Loucy (cell line): ENCODE results near the gene RAI1.

Source experiments
- H2AFZ ChIP-seq: fragments of 200-600 bp; sonication (generic); 2 replicates; pipeline ENCODE4 v1.6.0; 2016; ENCODE audit warnings: antibody characterized with exemption, mild to moderate bottlenecking, low read length, moderate library complexity
- H3F3A ChIP-seq: fragments of 200-600 bp; 2 replicates; pipeline ENCODE4 v1.6.0; 2016; ENCODE audit warnings: antibody characterized with exemption, low read depth, mild to moderate bottlenecking
- H3K27me3 ChIP-seq: fragments of 200-600 bp; sonication (generic); 2 replicates; pipeline ENCODE4 v1.6.1; 2014; ENCODE audit warnings: low read length, mild to moderate bottlenecking; ENCODE audit not compliant: insufficient read depth, poor library complexity, severe bottlenecking
- H3K36me3 ChIP-seq: fragments of 200-600 bp; sonication (generic); 2 replicates; pipeline ENCODE4 v1.6.1; 2016; ENCODE audit warnings: low read length; ENCODE audit not compliant: insufficient read depth
- H3K4me1 ChIP-seq: fragments of 200-600 bp; sonication (generic); 2 replicates; pipeline ENCODE4 v1.5.1; 2014; ENCODE audit warnings: low read length, mild to moderate bottlenecking; ENCODE audit not compliant: insufficient read depth, poor library complexity, severe bottlenecking
- H3K4me2 ChIP-seq: fragments of 200-600 bp; sonication (generic); 2 replicates; pipeline ENCODE4 v1.6.0; 2014; ENCODE audit warnings: antibody characterized with exemption, low read length, low read depth, mild to moderate bottlenecking; ENCODE audit not compliant: poor library complexity, severe bottlenecking
- H3K4me3 ChIP-seq: fragments of 200-600 bp; sonication (generic); 2 replicates; pipeline ENCODE4 v1.5.1; 2014; ENCODE audit warnings: low read length, mild to moderate bottlenecking, mixed read lengths; ENCODE audit not compliant: poor library complexity, severe bottlenecking
- H3K79me2 ChIP-seq: fragments of 200-600 bp; sonication (generic); 2 replicates; pipeline ENCODE4 v1.6.1; 2014; ENCODE audit warnings: low read length; ENCODE audit not compliant: insufficient read depth
- H3K9ac ChIP-seq: fragments of 200-600 bp; sonication (generic); 2 replicates; pipeline ENCODE4 v1.6.0; 2014; ENCODE audit warnings: mild to moderate bottlenecking, low read depth, low read length, moderate library complexity; ENCODE audit not compliant: poor library complexity, severe bottlenecking
- H3K9me2 ChIP-seq: fragments of 200-600 bp; sonication (generic); replicated peaks from 2 replicates; pipeline ENCODE4 v1.6.1; 2016; ENCODE audit warnings: low read depth, low read length, mixed read lengths
- H3K9me3 ChIP-seq: fragments of 200-600 bp; sonication (generic); 2 replicates; pipeline ENCODE4 v1.6.1; 2014; ENCODE audit warnings: mild to moderate bottlenecking, antibody characterized with exemption, low read length, low read depth; ENCODE audit not compliant: insufficient read depth
- H4K20me1 ChIP-seq: fragments of 200-600 bp; sonication (generic); 2 replicates; pipeline ENCODE4 v1.6.0; 2014; ENCODE audit warnings: antibody characterized with exemption, low read length, mild to moderate bottlenecking; ENCODE audit not compliant: insufficient read depth, poor library complexity, severe bottlenecking
- EZH2phosphoT487 ChIP-seq: fragments of 200-600 bp; IDR thresholded peaks from 2 replicates; pipeline ENCODE4 v1.6.1; 2018; ENCODE audit warnings: antibody characterized with exemption, mild to moderate bottlenecking, moderate library complexity, borderline replicate concordance
- TF ChIP-seq, protein P1 (sequence below): fragments of 200-600 bp; sonication (generic); conservative IDR thresholded peaks from 2 replicates; pipeline ENCODE4 v1.5.1; 2014; ENCODE audit warnings: mild to moderate bottlenecking, antibody characterized with exemption, low read length

Gene RAI1

DNA sequence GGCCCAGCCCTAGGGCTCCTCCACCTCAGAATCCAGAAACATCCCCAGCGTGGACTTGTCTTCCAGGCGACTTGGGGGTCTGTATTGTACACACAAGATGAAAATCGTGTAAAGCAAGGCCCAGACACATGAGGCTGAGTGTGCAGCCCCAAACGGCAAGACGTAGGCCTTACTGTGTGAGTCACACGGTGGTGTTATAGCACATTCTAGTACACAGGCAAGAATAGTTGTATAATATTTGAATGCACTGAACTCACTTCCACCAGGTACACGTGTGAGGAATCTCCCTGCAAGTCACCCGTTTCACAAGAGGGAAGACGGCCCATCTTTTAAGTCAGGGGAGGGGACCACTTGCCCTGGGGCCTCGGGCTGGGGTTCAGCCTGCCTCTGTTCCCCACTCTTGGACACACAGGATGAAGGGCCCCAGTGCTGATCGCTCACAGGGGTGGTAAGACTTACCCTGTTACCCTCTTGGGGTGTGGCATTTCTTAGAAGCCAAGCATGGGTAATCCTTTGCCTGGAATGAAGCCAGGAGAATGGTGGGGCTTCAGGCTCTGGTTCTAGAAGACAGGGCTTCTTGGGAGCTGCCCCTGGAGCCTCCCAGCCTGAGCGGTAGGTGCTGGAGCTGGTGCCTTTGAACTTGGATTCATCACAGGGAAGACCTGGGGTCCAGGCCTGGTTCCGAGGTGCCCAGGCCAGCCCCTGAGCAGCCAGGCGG lies 84.3 kb downstream of the RAI1 start:
- H2AFZ ChIP-seq: no peak overlapping the region
- H3K9me3 ChIP-seq: no peaks in the 10 kb centered on the region
- peaks cover 16% of the 10 kb centered on the region; the same call in 1 of the 2 replicates for H3K36me3 ChIP-seq
- peak overlapping the region; percentile 61 for H3K9ac ChIP-seq
- no peaks in the 10 kb centered on the region for H3K27me3 ChIP-seq
- H3K4me1 ChIP-seq: peaks cover 96% of the 10 kb centered on the region
- H3K4me3 ChIP-seq: no peak overlapping the region
- TF ChIP-seq EZH2phosphoT487: no peak
- TF ChIP-seq, protein P1, sequence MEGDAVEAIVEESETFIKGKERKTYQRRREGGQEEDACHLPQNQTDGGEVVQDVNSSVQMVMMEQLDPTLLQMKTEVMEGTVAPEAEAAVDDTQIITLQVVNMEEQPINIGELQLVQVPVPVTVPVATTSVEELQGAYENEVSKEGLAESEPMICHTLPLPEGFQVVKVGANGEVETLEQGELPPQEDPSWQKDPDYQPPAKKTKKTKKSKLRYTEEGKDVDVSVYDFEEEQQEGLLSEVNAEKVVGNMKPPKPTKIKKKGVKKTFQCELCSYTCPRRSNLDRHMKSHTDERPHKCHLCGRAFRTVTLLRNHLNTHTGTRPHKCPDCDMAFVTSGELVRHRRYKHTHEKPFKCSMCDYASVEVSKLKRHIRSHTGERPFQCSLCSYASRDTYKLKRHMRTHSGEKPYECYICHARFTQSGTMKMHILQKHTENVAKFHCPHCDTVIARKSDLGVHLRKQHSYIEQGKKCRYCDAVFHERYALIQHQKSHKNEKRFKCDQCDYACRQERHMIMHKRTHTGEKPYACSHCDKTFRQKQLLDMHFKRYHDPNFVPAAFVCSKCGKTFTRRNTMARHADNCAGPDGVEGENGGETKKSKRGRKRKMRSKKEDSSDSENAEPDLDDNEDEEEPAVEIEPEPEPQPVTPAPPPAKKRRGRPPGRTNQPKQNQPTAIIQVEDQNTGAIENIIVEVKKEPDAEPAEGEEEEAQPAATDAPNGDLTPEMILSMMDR: no peak
- peak overlapping the region; percentile 78 for H3K4me2 ChIP-seq
- no peaks in the 10 kb centered on the region for H3K9me2 ChIP-seq
- H4K20me1 ChIP-seq: peaks cover 27% of the 10 kb centered on the region
- peaks cover 25% of the 10 kb centered on the region for H3F3A ChIP-seq
- peaks cover 84% of the 10 kb centered on the region for H3K79me2 ChIP-seq

DNA sequence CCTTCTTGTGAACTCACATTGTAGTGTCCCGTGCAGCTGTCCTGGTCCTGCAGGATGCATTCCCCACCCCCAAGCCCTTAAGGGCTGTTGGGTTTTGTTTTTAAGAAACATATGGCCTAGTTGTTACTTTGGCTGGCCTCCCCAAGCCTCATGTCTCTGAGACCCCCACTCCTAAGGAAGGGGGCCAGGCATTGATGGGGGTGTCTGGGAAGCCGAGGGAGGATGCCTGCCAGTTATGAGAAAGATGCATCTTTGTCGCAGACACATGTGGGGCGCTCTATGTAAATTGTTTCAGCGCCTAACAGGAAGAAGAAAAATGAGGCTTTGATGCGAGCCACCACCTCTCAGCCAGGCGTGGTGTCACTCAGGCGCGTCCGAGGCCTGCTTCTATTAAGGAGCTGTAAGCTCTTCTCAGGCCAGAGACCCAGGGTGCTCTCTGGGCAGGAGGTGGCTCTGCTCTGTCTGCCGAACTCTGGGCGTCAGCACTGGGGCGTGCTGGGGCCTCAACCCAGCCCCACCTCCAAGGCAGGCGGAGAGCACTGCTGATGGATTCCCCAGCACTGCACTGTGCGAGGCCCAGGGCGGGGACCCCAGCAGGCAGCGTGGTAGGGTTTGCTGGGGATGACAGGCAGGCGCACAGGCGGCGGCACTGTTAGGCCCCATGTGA lies 85.0 kb downstream of the RAI1 start:
- H3K9ac ChIP-seq: peak overlapping the region; percentile 61
- peaks cover 27% of the 10 kb centered on the region for H4K20me1 ChIP-seq
- no peaks in the 10 kb centered on the region for H3K9me3 ChIP-seq
- H2AFZ ChIP-seq: no peak overlapping the region
- no peaks in the 10 kb centered on the region for H3K27me3 ChIP-seq
- H3F3A ChIP-seq: peaks cover 25% of the 10 kb centered on the region
- H3K4me3 ChIP-seq: no peak overlapping the region
- peaks cover 16% of the 10 kb centered on the region; the same call in 1 of the 2 replicates for H3K36me3 ChIP-seq
- peaks cover 84% of the 10 kb centered on the region for H3K79me2 ChIP-seq
- peak overlapping the region; percentile 13 for H3K4me2 ChIP-seq
- H3K4me1 ChIP-seq: peaks cover 94% of the 10 kb centered on the region
- TF ChIP-seq, protein P1: no peak
- TF ChIP-seq EZH2phosphoT487: no peak
- H3K9me2 ChIP-seq: no peaks in the 10 kb centered on the region

DNA sequence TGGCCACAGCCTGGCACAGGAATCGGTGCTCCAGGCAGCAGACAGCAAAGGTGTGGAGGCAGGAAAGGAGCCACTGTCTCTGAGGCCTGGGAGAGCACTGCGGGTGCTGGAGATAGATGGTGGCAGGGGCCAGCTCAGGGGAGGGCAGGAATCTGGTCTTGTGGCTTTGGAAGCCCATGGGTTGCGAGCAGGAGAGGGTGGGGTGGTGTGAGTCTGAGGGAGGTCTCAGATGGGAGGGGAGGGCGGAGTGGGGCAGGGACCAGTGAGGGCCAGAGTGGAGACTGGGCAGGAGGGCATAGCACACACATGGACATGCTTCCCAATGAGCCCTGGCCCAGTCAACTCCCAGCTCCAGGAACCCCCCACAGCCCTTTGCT lies 85.5 kb downstream of the RAI1 start:
- H3K9me2 ChIP-seq: no peaks in the 10 kb centered on the region
- no peak overlapping the region for H3K4me3 ChIP-seq
- H3K9ac ChIP-seq: peak overlapping the region; percentile 36
- peaks cover 16% of the 10 kb centered on the region; the same call in 1 of the 2 replicates for H3K36me3 ChIP-seq
- TF ChIP-seq, protein P1: no peak
- TF ChIP-seq EZH2phosphoT487: no peak
- no peaks in the 10 kb centered on the region for H3K9me3 ChIP-seq
- H3K27me3 ChIP-seq: no peaks in the 10 kb centered on the region
- peaks cover 25% of the 10 kb centered on the region for H3F3A ChIP-seq
- H3K4me2 ChIP-seq: peak overlapping the region; percentile 13
- peaks cover 84% of the 10 kb centered on the region for H3K79me2 ChIP-seq
- H2AFZ ChIP-seq: no peak overlapping the region
- H3K4me1 ChIP-seq: peaks cover 94% of the 10 kb centered on the region
- H4K20me1 ChIP-seq: peaks cover 30% of the 10 kb centered on the region
